ENCODE data around the gene PKHD1. TPM values are rescaled to one million over a fixed set of nuclear protein-coding genes. Genes with fewer than 3 reads are reported as not detected.

The PKHD1 gene
- total and polyA plus RNA-seq, 2 of the 8 experiments (the other 6 are each of a cell fraction or from before 2014, with no cell fraction given) = 0.06 to 0.09 TPM

- H3K79me2 ChIP-seq (ENCODE audit: control insufficient read depth in 1 of 2, insufficient read depth in 2 of 2, low read length in 2 of 2) = no peaks in the 10 kb centered on the region
- no peak for DNase-seq (ENCODE audit: low read depth in 1 of 2, low spot score in 2 of 2)
- ChIA-PET POLR2A (ENCODE audit: partially characterized antibody) (no interaction called here), CTCF (ENCODE audit: partially characterized antibody) (interaction anchor here (0.5 kb wide), 1 partner anchor 42 kb away, joined by 3 read pairs; no protein-coding TSS in a partner anchor)
- no peaks in the 10 kb centered on the region for H3K27me3 ChIP-seq (replicated peaks in 1 of 4; ENCODE audit: control insufficient read depth in 3 of 4, extremely low read depth in 1 of 4, insufficient read depth in 3 of 4, low read length in 3 of 4)
- H2BK5ac ChIP-seq (ENCODE audit: low read depth, low read length) = no peak overlapping the region
- no peaks in the 10 kb centered on the region for H3K79me1 ChIP-seq (ENCODE audit: low read depth, low read length)
- no peaks in the 10 kb centered on the region for H3K36me3 ChIP-seq (ENCODE audit: control insufficient read depth in 2 of 4, insufficient read depth in 4 of 4, low read length in 3 of 4)
- H2BK20ac ChIP-seq (ENCODE audit: low read length) = no peak overlapping the region
- FAIRE-seq = no peak
- H4K8ac ChIP-seq (ENCODE audit: extremely low read depth, insufficient read depth, low read length) = no peak overlapping the region
- H4K20me1 ChIP-seq (replicated peaks in 1 of 2; ENCODE audit: control insufficient read depth in 1 of 2, insufficient read depth in 2 of 2, low read length in 2 of 2) = no peaks in the 10 kb centered on the region
- no peak overlapping the region for H2AK5ac ChIP-seq (ENCODE audit: low read depth, low read length)
- TF ChIP-seq HDAC6 (IDR thresholded peaks at IDR 0.05; ENCODE audit: low read depth, low read length) = no peak
- no peak overlapping the region for H3K14ac ChIP-seq (ENCODE audit: insufficient read length)
- H3K9ac ChIP-seq (replicated peaks in 1 of 4; ENCODE audit: extremely low read depth in 1 of 4, low read depth in 3 of 4, low read length in 3 of 4) = no peak overlapping the region
- no peak overlapping the region for H3K4ac ChIP-seq (replicated peaks; ENCODE audit: insufficient read length, low read depth, low read length)
- H3K4me1 ChIP-seq (replicated peaks in 1 of 4; ENCODE audit: control insufficient read depth in 3 of 4, insufficient read depth in 4 of 4, low read length in 3 of 4) = no peaks in the 10 kb centered on the region; a peak in 1 of 7 replicates
- H2AFZ ChIP-seq (ENCODE audit: low read length) = no peak overlapping the region
- H3K56ac ChIP-seq (replicated peaks; ENCODE audit: insufficient read length, low read depth, low read length) = no peak overlapping the region
- H2BK12ac ChIP-seq (ENCODE audit: low read depth, low read length) = no peak overlapping the region
- no peak overlapping the region for H4K91ac ChIP-seq (replicated peaks; ENCODE audit: insufficient read length, low read length)
- no peak overlapping the region for H2BK15ac ChIP-seq (ENCODE audit: low read length)
- H3K18ac ChIP-seq (ENCODE audit: extremely low read depth, low read length) = no peak overlapping the region
- no peak overlapping the region for H4K5ac ChIP-seq (ENCODE audit: insufficient read length, low read depth, low read length)
- H3K9me3 ChIP-seq (ENCODE audit: insufficient read depth in 2 of 2, low read depth in 1 of 2, low read length in 1 of 2) = no peaks in the 10 kb centered on the region
- H3K4me2 ChIP-seq (ENCODE audit: insufficient read depth in 1 of 2, low read depth in 2 of 2, low read length in 2 of 2) = no peak overlapping the region
- H3K23ac ChIP-seq (ENCODE audit: insufficient read length) = no peak overlapping the region
- H3K23me2 ChIP-seq (ENCODE audit: low read depth, low read length) = no peaks in the 10 kb centered on the region; the same call in 1 of the 2 replicates
- no peak overlapping the region for H3K27ac ChIP-seq (ENCODE audit: low read depth, low read length)
- H2BK120ac ChIP-seq (replicated peaks; ENCODE audit: low read depth, low read length) = no peak overlapping the region
- H3K4me3 ChIP-seq (ENCODE audit: extremely low read depth in 1 of 4, insufficient read depth in 2 of 4, low read depth in 3 of 4, low read length in 4 of 4) = no peak overlapping the region
Observed at GRCh38 chr6:51932956-51933355, 154.5 kb downstream of the PKHD1 start.

All from H1 (cell line).